LNCAP (cell line): Measurements from ENCODE around the gene CEP57.

Experiments
- CTCF ChIP-seq: fragments of 450-650 bp; IDR thresholded peaks from 2 replicates; pipeline ENCODE4 v1.5.1; 2017; ENCODE audit warnings: mild to moderate bottlenecking

CEP57 gene

GRCh38 chr11:95790933-95791708, 823 bp downstream of the CEP57 start:
- TF ChIP-seq CTCF = no peak

GRCh38 chr11:95791709-95792033, 1.4 kb downstream of the CEP57 start:
- TF ChIP-seq CTCF = no peak

GRCh38 chr11:95792200-95792599, 1.9 kb downstream of the CEP57 start:
- no peak for TF ChIP-seq CTCF

GRCh38 chr11:95792700-95793099, 2.4 kb downstream of the CEP57 start:
- no peak for TF ChIP-seq CTCF

GRCh38 chr11:95793116-95793515, 2.8 kb downstream of the CEP57 start:
- TF ChIP-seq CTCF = no peak

GRCh38 chr11:95794086-95794485, 3.8 kb downstream of the CEP57 start:
- TF ChIP-seq CTCF = no peak

- no peak for TF ChIP-seq CTCF
Observed at GRCh38 chr11:95795627-95796295, 5.5 kb downstream of the CEP57 start.
